ENCODE data around the gene IPO9.

Gene IPO9

GRCh38 chr1:201789245-201789644, 39.7 kb upstream of the IPO9 start:
- H3K27me3 ChIP-seq (ENCODE audit: control insufficient read depth in 5 of 5, insufficient read depth in 4 of 5, low read length in 5 of 5), result no peaks in the 10 kb centered on the region
- no peaks in the 10 kb centered on the region for H3K9me3 ChIP-seq (ENCODE audit: control insufficient read depth in 5 of 5, low read length in 5 of 5)
- peaks cover 17 to 90% (median 73%) of the 10 kb centered on the region in 5 donors for H3K36me3 ChIP-seq (ENCODE audit: control insufficient read depth in 5 of 5, insufficient read depth in 5 of 5, low read length in 5 of 5)
- H3K4me3 ChIP-seq (ENCODE audit: low read depth in 1 of 5, low read length in 5 of 5), result no peak overlapping the region
- H3K9ac ChIP-seq (ENCODE audit: low read length in 5 of 5), result peak overlapping the region in 1 of 5 donors; percentile 26
- H3K27ac ChIP-seq (ENCODE audit: low read depth, low read length), result peak overlapping the region; percentile 82
- H3K4me1 ChIP-seq (ENCODE audit: control insufficient read depth in 5 of 5, insufficient read depth in 5 of 5, low read length in 5 of 5), result peaks cover 32 to 71% (median 60%) of the 10 kb centered on the region in 5 donors

DNA sequence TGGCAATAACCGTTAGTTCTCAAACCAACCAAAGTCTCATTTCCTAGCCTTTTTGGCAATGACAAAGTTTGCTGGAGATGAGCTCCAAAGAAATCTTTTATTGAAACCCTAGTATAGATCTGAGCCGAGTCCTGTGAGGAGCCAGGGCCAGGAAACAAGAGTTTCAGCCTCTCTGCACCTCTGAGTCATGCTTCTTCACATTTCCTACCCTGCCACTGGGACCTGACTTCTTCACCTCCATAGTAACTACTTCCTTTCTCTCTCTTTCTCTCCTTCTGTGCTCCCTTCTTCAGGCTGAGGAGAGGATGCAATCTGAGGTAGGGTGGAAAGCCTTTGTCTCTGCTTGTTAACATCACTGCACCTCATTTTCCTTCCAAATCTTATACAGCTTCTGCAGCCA, 38.7 kb upstream of the IPO9 start:
- no peak overlapping the region for H3K4me3 ChIP-seq (ENCODE audit: low read depth in 1 of 5, low read length in 5 of 5)
- H3K27me3 ChIP-seq (ENCODE audit: control insufficient read depth in 5 of 5, insufficient read depth in 4 of 5, low read length in 5 of 5), result no peaks in the 10 kb centered on the region
- H3K9me3 ChIP-seq (ENCODE audit: control insufficient read depth in 5 of 5, low read length in 5 of 5), result no peaks in the 10 kb centered on the region
- peak overlapping the region in 1 of 5 donors; percentile 40 for H3K9ac ChIP-seq (ENCODE audit: low read length in 5 of 5)
- H3K4me1 ChIP-seq (ENCODE audit: control insufficient read depth in 5 of 5, insufficient read depth in 5 of 5, low read length in 5 of 5), result peaks cover 32 to 71% (median 60%) of the 10 kb centered on the region in 5 donors
- H3K27ac ChIP-seq (ENCODE audit: low read depth, low read length), result peak overlapping the region; percentile 82
- peaks cover 25 to 91% (median 75%) of the 10 kb centered on the region in 5 donors for H3K36me3 ChIP-seq (ENCODE audit: control insufficient read depth in 5 of 5, insufficient read depth in 5 of 5, low read length in 5 of 5)

DNA sequence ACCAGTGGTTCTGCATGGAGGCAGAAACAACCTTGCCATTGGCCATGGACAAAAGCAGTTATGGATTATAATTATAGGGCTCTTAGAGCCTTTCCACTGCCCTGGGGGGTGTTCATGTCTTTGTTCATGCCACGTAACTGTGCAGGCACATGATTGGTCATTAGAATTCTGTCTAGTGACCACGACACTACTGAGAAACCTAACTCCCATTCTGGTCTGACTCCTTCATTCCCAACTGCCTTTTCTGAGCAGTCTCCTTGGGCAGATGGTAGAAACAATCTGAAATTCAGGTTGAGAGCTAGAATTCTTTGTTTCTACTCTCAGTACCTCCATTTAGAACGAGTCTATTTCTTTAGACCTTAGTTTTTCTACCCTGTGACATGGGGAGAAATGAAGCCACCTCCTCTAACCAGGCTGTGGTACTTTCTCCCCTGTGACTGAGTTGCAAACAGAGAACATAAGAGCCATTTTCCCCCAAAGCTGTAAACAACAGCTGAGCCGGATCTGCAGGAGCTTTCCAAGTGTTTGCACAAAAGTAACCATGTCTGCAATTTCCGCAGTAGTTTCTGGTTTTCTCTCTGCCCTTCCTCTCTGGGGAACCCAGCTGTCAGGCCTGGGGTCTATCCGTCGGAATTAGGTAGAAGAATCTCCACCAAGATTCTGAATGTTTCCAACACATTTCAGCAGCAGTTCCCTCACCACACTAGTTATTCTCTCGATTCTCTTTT, 37.7 kb upstream of the IPO9 start:
- H3K9ac ChIP-seq (ENCODE audit: low read length in 5 of 5), result peak overlapping the region in 3 of 5 donors; percentile 0 to 11 (median 0)
- H3K27me3 ChIP-seq (ENCODE audit: control insufficient read depth in 5 of 5, insufficient read depth in 4 of 5, low read length in 5 of 5), result no peaks in the 10 kb centered on the region
- no peaks in the 10 kb centered on the region for H3K9me3 ChIP-seq (ENCODE audit: control insufficient read depth in 5 of 5, low read length in 5 of 5)
- peak overlapping the region; percentile 82 for H3K27ac ChIP-seq (ENCODE audit: low read depth, low read length)
- peaks cover 32 to 68% (median 57%) of the 10 kb centered on the region in 5 donors for H3K4me1 ChIP-seq (ENCODE audit: control insufficient read depth in 5 of 5, insufficient read depth in 5 of 5, low read length in 5 of 5)
- H3K36me3 ChIP-seq (ENCODE audit: control insufficient read depth in 5 of 5, insufficient read depth in 5 of 5, low read length in 5 of 5), result peaks cover 32 to 92% (median 78%) of the 10 kb centered on the region in 5 donors
- H3K4me3 ChIP-seq (ENCODE audit: low read depth in 1 of 5, low read length in 5 of 5), result no peak overlapping the region

DNA sequence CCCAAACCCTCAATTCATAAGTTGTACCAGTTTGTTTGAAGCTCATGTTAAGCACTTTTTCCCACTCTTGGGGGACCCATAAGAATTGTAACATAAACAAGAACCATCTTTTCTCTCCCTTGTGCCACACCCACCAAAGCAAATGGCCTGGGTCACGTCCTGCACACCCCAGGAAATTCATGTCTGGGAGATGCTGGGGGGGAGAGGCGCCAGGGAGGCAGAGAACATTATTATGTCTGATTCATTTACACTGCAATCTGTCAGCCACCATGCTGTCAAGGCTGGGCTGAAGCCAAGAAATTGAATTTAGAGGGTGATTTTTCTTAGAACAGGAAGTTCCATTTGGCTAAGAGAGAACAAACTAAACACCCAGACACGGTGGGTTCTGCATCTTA, 37.2 kb upstream of the IPO9 start:
- Histone ChIP-seq H3K27ac (ENCODE audit: low read depth, low read length) (peak overlapping the region; percentile 82), H3K9ac (ENCODE audit: low read length in 5 of 5) (peak overlapping the region in 3 of 5 donors; percentile 11 to 59 (median 53)), H3K4me1 (ENCODE audit: control insufficient read depth in 5 of 5, insufficient read depth in 5 of 5, low read length in 5 of 5) (peaks cover 31 to 62% (median 51%) of the 10 kb centered on the region in 5 donors), H3K27me3 (ENCODE audit: control insufficient read depth in 5 of 5, insufficient read depth in 4 of 5, low read length in 5 of 5) (no peaks in the 10 kb centered on the region), H3K4me3 (ENCODE audit: low read depth in 1 of 5, low read length in 5 of 5) (no peak overlapping the region), H3K36me3 (ENCODE audit: control insufficient read depth in 5 of 5, insufficient read depth in 5 of 5, low read length in 5 of 5) (peaks cover 32 to 92% (median 77%) of the 10 kb centered on the region in 5 donors), H3K9me3 (ENCODE audit: control insufficient read depth in 5 of 5, low read length in 5 of 5) (no peaks in the 10 kb centered on the region)

- Histone ChIP-seq H3K4me1 (ENCODE audit: control insufficient read depth in 5 of 5, insufficient read depth in 5 of 5, low read length in 5 of 5) (peaks cover 28 to 53% (median 46%) of the 10 kb centered on the region in 5 donors), H3K9ac (ENCODE audit: low read length in 5 of 5) (peak overlapping the region in 3 of 5 donors; percentile 11 to 59 (median 51))
Measured at GRCh38 chr1:201792534-201793305, 36.2 kb upstream of the IPO9 start.

GRCh38 chr1:201793306-201793925, 35.5 kb upstream of the IPO9 start:
- H3K9ac ChIP-seq (ENCODE audit: low read length in 5 of 5), result no peak overlapping the region

More at GRCh38 chr1:201792534-201793305, 36.2 kb upstream of the IPO9 start:
- H3K27ac ChIP-seq (ENCODE audit: low read depth, low read length), result peak overlapping the region; percentile 82
- no peaks in the 10 kb centered on the region for H3K27me3 ChIP-seq (ENCODE audit: control insufficient read depth in 5 of 5, insufficient read depth in 4 of 5, low read length in 5 of 5)
- no peaks in the 10 kb centered on the region for H3K9me3 ChIP-seq (ENCODE audit: control insufficient read depth in 5 of 5, low read length in 5 of 5)
- no peak overlapping the region for H3K4me3 ChIP-seq (ENCODE audit: low read depth in 1 of 5, low read length in 5 of 5)
- peaks cover 37 to 92% (median 76%) of the 10 kb centered on the region in 5 donors for H3K36me3 ChIP-seq (ENCODE audit: control insufficient read depth in 5 of 5, insufficient read depth in 5 of 5, low read length in 5 of 5)

GRCh38 chr1:201795066-201795465, 33.9 kb upstream of the IPO9 start:
- Histone ChIP-seq H3K36me3 (ENCODE audit: control insufficient read depth in 5 of 5, insufficient read depth in 5 of 5, low read length in 5 of 5) (peaks cover 41 to 86% (median 70%) of the 10 kb centered on the region in 5 donors), H3K9me3 (ENCODE audit: control insufficient read depth in 5 of 5, low read length in 5 of 5) (no peaks in the 10 kb centered on the region), H3K4me1 (ENCODE audit: control insufficient read depth in 5 of 5, insufficient read depth in 5 of 5, low read length in 5 of 5) (peaks cover 25 to 33% (median 32%) of the 10 kb centered on the region in 5 donors), H3K4me3 (ENCODE audit: low read depth in 1 of 5, low read length in 5 of 5) (no peak overlapping the region), H3K27me3 (ENCODE audit: control insufficient read depth in 5 of 5, insufficient read depth in 4 of 5, low read length in 5 of 5) (no peaks in the 10 kb centered on the region), H3K9ac (ENCODE audit: low read length in 5 of 5) (no peak overlapping the region), H3K27ac (ENCODE audit: low read depth, low read length) (peak overlapping the region; percentile 6)

More at GRCh38 chr1:201793306-201793925, 35.5 kb upstream of the IPO9 start:
- Histone ChIP-seq H3K36me3 (ENCODE audit: control insufficient read depth in 5 of 5, insufficient read depth in 5 of 5, low read length in 5 of 5) (peaks cover 41 to 92% (median 75%) of the 10 kb centered on the region in 5 donors), H3K4me3 (ENCODE audit: low read depth in 1 of 5, low read length in 5 of 5) (no peak overlapping the region), H3K4me1 (ENCODE audit: control insufficient read depth in 5 of 5, insufficient read depth in 5 of 5, low read length in 5 of 5) (peaks cover 28 to 48% (median 46%) of the 10 kb centered on the region in 5 donors), H3K27me3 (ENCODE audit: control insufficient read depth in 5 of 5, insufficient read depth in 4 of 5, low read length in 5 of 5) (no peaks in the 10 kb centered on the region), H3K27ac (ENCODE audit: low read depth, low read length) (peak overlapping the region; percentile 82), H3K9me3 (ENCODE audit: control insufficient read depth in 5 of 5, low read length in 5 of 5) (no peaks in the 10 kb centered on the region)

DNA sequence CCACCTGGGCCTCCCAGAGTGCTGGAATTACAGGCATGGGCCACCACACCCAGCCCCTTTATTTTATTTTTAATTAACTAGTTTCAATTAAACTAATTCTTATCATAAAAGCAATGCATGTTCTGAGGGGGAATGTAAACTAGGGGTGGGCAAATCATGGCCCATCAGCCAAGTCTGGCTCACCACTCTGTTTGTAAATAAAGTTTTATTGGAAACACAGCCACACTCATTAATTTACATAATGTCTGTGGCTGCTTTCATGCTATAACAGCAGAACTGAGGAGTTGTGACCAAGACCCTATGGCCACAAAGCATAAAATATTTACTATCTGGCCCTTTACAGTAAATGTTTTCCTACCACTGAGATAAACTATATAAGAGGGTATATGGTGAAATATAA, 28.7 kb upstream of the IPO9 start:
- Histone ChIP-seq H3K9ac (ENCODE audit: low read length in 5 of 5) (no peak overlapping the region), H3K4me1 (ENCODE audit: control insufficient read depth in 5 of 5, insufficient read depth in 5 of 5, low read length in 5 of 5) (no peaks in the 10 kb centered on the region), H3K27me3 (ENCODE audit: control insufficient read depth in 5 of 5, insufficient read depth in 4 of 5, low read length in 5 of 5) (no peaks in the 10 kb centered on the region), H3K36me3 (ENCODE audit: control insufficient read depth in 5 of 5, insufficient read depth in 5 of 5, low read length in 5 of 5) (peaks cover 48 to 88% (median 74%) of the 10 kb centered on the region in 5 donors), H3K27ac (ENCODE audit: low read depth, low read length) (no peak overlapping the region), H3K9me3 (ENCODE audit: control insufficient read depth in 5 of 5, low read length in 5 of 5) (no peaks in the 10 kb centered on the region), H3K4me3 (ENCODE audit: low read depth in 1 of 5, low read length in 5 of 5) (no peak overlapping the region)

- H3K4me1 ChIP-seq (ENCODE audit: control insufficient read depth in 5 of 5, insufficient read depth in 5 of 5, low read length in 5 of 5), result no peaks in the 10 kb centered on the region
- H3K27ac ChIP-seq (ENCODE audit: low read depth, low read length), result no peak overlapping the region
- no peaks in the 10 kb centered on the region for H3K27me3 ChIP-seq (ENCODE audit: control insufficient read depth in 5 of 5, insufficient read depth in 4 of 5, low read length in 5 of 5)
- H3K36me3 ChIP-seq (ENCODE audit: control insufficient read depth in 5 of 5, insufficient read depth in 5 of 5, low read length in 5 of 5), result peaks cover 45 to 93% (median 92%) of the 10 kb centered on the region in 5 donors
- no peak overlapping the region for H3K4me3 ChIP-seq (ENCODE audit: low read depth in 1 of 5, low read length in 5 of 5)
- H3K9me3 ChIP-seq (ENCODE audit: control insufficient read depth in 5 of 5, low read length in 5 of 5), result no peaks in the 10 kb centered on the region
- H3K9ac ChIP-seq (ENCODE audit: low read length in 5 of 5), result no peak overlapping the region
Measured at GRCh38 chr1:201806801-201807200, 22.2 kb upstream of the IPO9 start.

Data from subcutaneous abdominal adipose tissue (tissue), 5 donors.